HEK293T (cell line): ENCODE data around the gene LCE1D.

ENCODE experiments used
- ARNT ChIP-seq: fragments of 450-650 bp; IDR thresholded peaks from 2 replicates; pipeline ENCODE4 v1.6.1; 2017; ENCODE audit warnings: mild to moderate bottlenecking
- ELF4 ChIP-seq: fragments of 450-650 bp; IDR thresholded peaks from 2 replicates; pipeline ENCODE4 v1.6.1; 2017; ENCODE audit warnings: antibody characterized with exemption
- FOXA1 ChIP-seq: fragments of 450-650 bp; IDR thresholded peaks from 2 replicates; pipeline ENCODE4 v1.6.1; 2016; ENCODE audit warnings: mild to moderate bottlenecking
- FOXM1 ChIP-seq: fragments of 450-650 bp; IDR thresholded peaks from 2 replicates; pipeline ENCODE4 v1.6.1; 2017; ENCODE audit warnings: mild to moderate bottlenecking, borderline replicate concordance
- HDGF ChIP-seq: fragments of 450-650 bp; IDR thresholded peaks from 2 replicates; pipeline ENCODE4 v1.6.1; 2017; ENCODE audit warnings: antibody characterized with exemption, borderline replicate concordance
- L3MBTL2 ChIP-seq: fragments of 450-650 bp; conservative IDR thresholded peaks from 2 replicates; pipeline ENCODE4 v1.6.1; 2016; ENCODE audit warnings: mild to moderate bottlenecking
- NFRKB ChIP-seq: fragments of 450-650 bp; IDR thresholded peaks from 2 replicates; pipeline ENCODE4 v1.6.1; 2016; ENCODE audit warnings: mild to moderate bottlenecking, moderate library complexity
- SP1 ChIP-seq: fragments of 450-650 bp; IDR thresholded peaks from 2 replicates; pipeline ENCODE4 v1.6.1; 2017
- SUZ12 ChIP-seq: fragments of 450-650 bp; IDR thresholded peaks from 2 replicates; pipeline ENCODE4 v1.6.1; 2016; ENCODE audit warnings: mild to moderate bottlenecking
- TARDBP ChIP-seq: fragments of 450-650 bp; IDR thresholded peaks from 2 replicates; pipeline ENCODE4 v1.6.1; 2016
- ZNF384 ChIP-seq: fragments of 450-650 bp; IDR thresholded peaks from 2 replicates; pipeline ENCODE4 v1.6.1; 2016
- TF ChIP-seq, protein P1 (sequence below): fragments of 450-650 bp; IDR thresholded peaks from 2 replicates; pipeline ENCODE4 v1.6.1; 2016

DNA sequence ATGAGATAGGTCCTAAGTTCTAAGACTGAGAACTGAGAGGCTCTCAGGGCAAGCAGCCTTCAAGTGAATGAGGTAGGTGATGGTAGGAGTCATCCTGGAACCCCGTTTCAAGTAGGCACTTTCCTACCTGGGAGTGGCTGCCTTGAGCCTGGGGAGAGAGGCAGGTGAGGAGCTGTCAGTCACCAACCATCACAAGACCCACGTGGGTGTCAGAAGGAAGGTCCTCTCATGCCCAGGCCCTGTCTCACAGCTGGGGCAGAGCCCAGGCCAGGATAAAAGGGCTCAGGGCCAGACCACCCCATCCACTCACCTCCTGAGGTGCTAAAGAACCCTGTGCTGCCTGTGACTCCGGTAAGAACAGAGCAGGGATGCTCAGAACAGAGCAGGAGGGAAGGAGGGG, at the start of gene LCE1D:
- no peak for TF ChIP-seq FOXA1
- no peak for TF ChIP-seq NFRKB
- no peak for TF ChIP-seq ZNF384
- TF ChIP-seq FOXM1 = no peak
- TF ChIP-seq L3MBTL2 = no peak
- TF ChIP-seq SUZ12 = no peak
- TF ChIP-seq ELF4 = no peak
- TF ChIP-seq SP1 = no peak
- TF ChIP-seq, protein P1, sequence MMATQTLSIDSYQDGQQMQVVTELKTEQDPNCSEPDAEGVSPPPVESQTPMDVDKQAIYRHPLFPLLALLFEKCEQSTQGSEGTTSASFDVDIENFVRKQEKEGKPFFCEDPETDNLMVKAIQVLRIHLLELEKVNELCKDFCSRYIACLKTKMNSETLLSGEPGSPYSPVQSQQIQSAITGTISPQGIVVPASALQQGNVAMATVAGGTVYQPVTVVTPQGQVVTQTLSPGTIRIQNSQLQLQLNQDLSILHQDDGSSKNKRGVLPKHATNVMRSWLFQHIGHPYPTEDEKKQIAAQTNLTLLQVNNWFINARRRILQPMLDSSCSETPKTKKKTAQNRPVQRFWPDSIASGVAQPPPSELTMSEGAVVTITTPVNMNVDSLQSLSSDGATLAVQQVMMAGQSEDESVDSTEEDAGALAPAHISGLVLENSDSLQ = no peak
- TF ChIP-seq TARDBP = no peak
- TF ChIP-seq ARNT = no peak
- TF ChIP-seq HDGF = no peak
